SKM-1 (cell line): Measurements from ENCODE around the gene RELN.

Experiments used
- DNase-seq: peaks from one replicate; lab custom pipeline; 2025; ENCODE audit not compliant: unreplicated experiment; lab: John Stamatoyannopoulos, UW

Gene RELN

DNA sequence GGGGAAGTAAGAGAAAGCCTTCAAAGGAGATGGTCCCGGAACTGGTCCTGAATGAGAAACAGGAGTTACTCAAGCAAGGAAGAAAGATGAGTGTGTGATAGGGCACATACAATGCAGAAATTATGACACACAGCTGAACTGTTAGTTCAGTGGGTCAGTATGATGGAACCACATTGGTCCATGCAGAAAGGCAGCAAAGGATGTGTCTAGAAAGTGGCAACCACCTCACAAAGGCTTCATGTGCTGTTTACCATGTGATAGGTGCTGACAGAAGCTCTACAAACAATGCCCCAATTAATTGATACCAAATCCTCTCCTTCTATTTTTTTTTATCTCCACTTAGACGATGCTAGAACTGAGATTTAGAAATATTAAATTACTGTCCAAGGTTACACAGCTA, 258.3 kb downstream of the RELN start:
- DNase-seq = no peak

DNA sequence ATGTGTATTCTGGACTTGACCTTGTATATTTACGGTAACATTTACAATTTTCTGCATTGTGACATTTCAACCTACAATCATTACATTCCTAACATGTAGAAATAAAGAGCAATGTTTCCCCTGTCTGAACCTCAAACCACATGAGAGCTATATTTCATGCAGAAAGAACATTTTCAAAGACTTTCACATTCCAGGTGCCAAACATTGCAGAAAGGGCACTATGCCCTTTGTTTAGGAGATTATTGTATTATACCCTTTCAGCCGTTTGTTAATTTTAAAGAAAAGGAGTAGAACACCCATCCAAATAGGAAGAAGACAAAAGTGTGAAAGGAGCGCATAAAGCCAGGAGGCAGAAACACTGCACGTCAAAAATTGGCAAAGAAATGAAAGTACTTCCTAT, 260.4 kb downstream of the RELN start:
- no peak for DNase-seq

DNA sequence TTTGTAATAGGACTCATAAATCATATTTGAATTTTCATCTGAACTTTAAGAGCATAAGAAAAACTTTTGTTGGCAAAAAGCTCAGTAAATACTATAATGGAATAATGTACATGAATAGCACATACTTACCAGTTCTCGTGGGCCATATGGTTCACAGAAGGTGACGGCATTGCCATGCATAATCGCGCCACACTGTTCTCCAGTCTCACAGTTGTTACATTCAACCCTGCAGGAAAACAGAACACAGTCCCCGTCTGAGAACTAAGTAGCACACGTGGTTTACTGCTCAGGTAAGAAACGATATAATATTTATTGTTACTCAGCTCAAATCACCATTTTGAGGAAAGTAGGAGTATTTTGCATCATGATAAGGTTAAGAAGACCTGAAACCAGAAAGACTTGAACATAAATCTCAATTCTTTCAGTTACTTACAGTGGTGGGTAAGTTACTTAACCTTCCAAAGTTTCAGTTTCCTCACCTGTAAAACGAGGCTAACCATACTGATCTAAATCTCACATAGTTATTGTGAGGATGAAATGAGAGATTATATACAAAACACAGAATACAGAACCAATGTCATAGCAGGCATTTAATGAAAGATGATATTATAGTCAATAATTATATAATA, 261.4 kb downstream of the RELN start:
- no peak for DNase-seq

DNA sequence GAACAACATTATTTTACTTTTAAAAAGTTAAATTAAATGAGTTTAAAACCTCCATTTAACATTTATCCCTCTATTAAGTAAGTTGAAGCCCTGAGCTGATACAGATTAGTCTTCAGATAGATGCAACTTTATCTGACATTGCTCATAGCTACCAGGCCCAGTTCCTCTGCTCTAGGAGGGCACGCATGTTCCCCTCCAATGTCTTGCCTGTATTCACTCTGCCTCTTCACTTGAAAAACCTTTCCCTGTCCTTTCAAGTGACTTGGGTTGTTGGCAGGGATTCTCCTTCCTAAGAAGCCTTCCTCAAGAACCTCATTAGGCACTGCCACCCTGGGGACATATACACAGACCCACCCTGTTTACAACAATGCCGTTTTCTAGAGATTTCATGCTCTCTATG, 270.4 kb downstream of the RELN start:
- DNase-seq = no peak

DNA sequence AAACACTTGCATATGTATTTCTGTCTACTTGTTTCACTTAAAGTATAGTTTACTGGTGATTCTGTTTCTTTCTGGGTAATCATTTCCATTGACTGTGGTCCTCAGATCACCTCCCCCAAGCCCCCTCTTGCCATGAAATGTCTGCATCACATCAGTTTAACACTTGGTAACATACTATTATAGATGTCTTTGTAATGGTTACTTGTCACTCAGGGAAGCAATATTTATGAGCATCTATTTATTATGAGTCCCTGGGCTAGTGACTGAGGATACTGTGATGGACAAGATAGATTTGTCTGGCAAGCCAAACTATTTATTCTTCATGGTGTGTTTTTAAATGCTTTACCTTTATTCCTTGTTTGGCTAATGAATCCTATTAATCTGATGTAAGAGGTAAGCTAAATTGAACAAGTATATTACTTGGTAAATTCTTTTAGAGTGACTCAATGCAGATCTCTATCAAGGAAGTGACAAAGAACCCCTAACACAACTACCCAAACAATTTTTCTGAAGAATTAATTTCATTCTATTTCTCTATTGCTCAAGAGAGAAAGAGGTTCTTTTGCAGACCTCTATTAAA, 270.9 kb downstream of the RELN start:
- no peak for DNase-seq

DNA sequence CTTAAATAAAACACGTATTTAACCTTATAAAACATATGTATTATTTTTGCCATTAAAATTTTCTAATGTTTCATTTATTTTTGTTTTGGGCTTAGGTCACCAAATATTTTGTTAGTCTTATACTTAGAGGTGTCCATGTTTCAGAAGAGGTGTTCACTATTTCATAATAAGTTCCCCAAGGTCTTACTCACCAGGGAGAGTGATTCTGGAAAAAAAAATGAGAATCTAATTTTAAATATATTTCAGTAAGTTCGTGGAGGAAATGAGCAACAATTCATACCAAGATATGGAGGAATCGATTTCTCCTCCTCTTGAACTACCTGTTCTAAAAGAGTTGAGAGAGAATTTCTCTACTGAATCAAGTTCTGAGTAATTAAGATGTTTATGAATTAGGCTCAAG, 271.9 kb downstream of the RELN start:
- DNase-seq = no peak

DNA sequence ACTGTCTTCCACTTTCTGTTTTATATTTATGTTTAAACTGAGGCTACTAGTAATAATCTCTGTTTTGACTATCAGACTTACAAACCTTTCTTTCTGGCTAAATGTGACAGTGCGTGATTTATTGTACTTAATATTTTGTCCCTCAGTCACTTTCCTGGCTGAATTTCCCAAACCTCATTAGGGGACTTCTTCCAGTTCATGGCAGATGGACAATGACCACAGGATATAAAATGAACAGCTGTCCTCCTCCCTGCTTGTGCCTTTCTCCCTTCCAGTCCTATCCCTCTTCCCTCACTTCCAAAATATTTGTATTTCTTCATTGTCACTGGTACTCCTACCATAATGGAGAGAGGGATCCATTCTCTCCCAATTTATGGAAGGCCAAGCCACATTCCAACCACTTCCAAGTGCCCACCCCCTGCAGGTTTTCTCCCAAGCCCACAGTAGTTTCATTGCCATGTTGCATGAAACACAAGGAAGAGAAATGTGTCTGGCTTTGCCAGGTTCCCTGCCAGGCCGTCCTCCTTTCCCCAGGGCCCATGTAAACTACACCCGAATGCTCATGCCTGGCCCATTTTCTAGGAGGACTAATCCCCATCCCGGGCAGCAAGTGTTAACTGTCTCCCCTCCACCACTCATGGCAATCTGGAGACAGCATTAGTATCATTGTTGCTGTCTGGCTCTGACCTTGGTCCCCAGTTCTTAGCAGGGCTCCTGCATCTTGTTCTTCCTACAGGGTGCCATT, 273.9 kb downstream of the RELN start:
- DNase-seq = no peak

DNA sequence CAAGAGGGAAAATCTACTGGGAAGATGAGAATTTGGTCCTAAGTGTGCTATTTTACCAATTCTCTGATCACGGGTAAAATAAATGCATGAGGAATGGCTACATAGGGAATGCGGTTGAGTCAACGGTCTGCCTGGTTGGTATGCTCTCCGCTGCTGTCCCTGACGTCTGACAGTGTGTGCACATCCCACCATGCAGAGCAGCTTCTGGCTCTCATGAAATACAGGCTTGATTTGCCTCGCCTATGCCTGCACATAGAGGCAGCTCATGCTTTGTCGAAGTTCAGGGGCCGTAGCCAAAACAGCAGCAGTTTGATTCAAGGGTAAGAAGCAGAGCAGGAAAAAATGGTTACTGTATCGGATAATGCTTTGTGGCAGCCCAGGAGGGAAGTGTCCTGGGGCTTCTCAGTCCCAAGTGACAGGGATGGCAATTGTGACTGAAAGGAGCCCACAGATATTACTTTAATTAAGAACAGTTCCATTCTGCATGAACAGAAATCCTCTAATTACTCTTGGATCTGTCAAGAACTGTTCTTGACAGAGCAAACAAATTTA, 275.0 kb downstream of the RELN start:
- no peak for DNase-seq

DNA sequence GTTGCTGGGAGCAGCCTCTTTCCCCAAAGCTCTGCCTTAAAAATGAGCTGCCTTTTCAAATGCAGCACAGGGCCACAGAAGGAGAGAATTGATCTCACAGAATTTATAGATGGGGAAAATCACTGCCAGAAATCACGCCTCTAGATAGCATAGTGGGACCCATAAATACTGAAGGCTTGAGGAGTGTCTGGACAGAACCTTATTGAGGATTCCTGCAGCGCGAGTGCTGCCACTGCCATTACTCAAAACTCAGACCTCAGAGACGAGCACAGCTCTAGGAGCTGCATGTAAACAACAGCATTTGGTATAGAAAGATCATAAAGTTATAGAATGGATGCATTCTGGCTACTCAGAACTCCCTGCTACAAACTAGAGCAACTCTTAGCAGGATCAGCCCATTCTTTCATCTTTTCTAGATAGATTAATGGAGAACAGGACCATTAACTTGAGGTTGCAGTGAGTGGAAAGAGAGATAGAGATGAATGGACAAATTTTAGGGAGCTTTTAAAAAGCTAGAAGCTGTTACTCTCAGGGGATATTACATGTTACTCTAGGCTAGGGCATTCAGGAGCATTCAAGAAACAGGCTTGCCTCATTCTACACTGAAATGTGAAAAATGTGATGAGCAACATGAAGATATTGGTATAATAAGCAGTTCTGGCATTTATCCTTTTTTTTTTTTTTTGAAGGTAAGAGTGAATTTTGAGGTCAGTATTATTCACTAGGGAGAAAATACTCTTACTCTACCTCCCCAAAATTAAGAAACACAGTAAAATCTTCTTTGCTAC, 276.3 kb downstream of the RELN start:
- DNase-seq = no peak

DNA sequence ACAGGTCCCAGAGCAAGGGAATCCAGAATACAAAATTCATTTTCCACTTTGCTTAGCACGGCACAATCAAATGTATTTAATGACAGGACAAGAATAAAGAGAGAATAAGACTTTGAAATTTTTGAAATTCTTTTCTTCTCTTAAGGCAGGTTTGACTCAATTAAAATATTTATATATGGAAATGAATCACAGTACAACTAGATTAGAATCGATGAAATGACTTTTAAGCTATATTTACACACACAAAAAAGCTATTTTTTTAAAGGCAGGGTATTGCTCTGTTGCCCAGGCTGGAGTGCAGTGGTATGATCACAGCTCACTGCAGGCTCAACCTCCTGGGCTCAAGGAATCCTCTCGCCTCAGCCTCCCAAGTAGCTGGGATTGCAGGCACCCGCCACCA, 278.0 kb downstream of the RELN start:
- no peak for DNase-seq

DNA sequence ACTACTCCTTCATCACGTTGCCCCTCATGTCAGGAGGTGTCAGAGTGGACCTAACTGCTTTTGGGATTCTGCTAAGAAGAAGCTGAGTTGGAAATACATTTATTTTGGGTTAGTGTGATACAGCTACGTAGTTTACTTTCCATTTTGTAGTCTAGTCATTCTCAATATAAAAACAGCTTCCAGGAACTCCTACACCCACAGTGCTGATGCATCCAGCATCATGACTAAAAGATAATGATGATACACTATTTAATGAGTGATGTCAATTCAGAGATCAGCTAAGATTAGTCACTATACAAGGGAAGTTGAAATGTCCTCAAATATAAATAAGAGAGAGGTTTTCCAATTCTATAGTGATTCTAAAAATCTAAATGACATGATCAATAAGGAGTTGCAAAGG, 279.2 kb downstream of the RELN start:
- no peak for DNase-seq

DNA sequence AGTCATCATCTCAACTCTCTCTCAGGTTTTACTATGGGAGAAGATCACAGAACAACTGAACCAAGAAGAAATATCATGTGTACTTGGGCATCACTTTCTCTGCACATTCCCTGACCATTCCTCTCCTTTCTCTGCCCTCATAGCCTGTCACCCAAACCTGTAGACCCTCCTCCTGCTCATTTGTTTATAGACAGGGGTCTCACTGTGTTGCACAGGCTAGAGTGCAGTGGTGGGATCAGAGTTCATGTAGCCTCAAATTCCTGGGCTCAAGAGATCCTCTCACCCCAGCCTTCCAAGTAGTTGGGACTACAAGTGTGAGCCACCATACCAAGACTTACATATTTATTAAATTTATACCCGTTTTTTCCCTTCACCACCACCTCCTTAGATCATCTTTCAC, 282.7 kb downstream of the RELN start:
- no peak for DNase-seq

DNA sequence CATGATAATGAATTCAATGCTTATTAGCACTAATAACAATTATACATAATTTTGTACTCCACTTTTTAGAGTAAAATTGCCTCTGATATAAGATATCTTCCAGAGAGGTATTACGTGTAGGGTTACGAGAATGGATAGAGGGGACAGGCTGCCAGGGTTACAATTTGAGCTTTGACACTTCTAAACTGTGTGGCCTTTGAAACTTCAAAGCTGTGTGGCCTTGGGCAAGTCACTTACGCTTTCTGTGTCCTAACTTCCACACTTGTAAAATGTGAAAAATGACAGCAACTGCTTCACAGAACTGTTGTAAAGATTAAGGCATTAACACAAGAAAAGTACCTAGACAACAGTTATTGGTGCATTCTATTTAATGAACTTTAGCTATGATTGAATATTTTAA, 283.9 kb downstream of the RELN start:
- DNase-seq = no peak

DNA sequence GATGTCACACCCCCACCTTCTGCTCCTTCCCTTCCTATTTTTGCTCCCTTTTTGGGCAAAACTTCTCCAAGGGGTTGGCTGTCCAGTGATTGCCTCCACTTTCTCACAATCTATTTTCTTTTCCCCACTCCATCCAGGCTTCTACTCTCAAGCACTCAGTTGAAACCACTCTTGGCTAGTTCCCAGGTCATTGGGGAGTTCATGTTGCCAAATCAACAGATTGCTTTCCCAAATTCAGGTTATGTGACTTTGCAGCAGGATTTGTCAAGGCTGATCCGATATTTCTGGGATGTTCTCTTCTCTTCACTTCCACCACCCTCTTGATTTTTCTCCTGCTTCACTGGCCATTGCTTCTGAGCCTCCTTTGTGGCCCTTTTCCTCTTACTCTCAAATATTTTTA, 284.8 kb downstream of the RELN start:
- no peak for DNase-seq

DNA sequence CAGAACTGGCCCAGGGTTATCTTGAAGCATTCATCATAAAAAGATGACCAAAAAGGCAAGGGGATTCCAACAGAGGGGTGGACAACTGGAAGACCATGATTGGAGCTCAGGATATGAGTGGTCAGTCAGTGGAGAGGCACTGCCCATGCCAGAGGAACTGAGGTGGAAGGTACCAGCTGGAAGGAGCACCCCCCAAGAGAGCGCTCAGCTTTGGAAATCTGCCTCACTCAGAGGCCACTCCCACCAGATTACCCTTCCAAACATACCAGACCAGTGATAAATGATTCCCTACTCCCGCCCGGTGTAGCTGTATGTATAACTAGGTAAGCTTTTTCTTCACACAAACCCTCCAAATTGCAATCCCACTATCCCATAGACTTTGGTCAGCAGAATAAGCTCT, 286.5 kb downstream of the RELN start:
- no peak for DNase-seq

DNA sequence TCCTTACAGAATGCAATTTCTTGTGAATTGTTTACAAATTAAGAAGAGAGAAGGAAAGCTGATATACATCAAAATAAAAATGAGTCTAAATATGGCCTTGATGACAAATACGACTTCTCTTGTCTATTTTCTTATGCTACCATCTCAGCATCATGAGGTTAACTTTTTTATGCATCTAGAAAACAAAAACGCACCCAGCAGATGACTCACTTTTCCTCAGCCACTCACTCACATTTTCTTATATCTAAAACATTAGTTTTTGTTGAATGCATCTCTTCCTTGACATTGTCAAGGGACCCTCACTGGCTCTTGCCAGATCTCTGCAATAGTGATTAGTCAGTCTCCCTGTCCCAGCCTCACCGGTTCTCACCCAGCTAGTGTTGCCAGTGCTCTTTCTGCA, 287.0 kb downstream of the RELN start:
- no peak for DNase-seq

DNA sequence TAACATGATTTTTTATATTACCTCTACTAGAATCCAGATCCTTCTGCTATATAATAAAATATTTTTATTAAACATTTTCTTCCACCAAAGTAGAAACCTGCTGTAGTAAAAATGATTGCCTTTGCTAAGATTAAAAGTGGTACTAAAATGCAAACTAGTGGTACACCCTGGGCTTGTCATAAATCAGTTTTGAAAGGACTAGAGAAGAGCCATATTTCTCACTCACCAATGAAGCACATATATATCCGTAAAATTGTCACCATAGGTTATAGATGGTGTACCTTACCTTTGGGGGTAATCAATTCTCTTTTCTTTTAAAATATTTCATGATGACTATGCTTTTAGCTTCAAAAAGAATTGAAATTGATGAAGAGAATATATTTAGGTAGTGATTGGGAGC, 290.4 kb downstream of the RELN start:
- DNase-seq = no peak

DNA sequence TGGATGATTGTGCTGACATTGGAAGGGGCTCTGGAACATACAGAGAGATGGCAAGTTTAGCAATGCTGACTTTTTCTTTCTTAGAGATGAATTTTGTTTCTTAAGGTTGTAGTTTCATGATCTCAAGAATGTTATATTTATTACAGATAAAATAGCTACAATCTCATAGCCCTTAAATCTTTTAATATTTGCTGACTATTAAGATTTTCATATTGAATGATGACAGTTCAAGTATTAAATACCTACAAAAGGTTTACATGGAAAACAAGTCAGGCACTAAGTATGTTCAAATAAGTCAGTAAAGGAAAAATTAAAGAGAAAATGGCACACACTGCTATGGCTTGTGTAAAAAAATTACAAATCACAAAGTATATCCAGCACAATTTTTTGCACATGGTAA, 291.4 kb downstream of the RELN start:
- DNase-seq = no peak

DNA sequence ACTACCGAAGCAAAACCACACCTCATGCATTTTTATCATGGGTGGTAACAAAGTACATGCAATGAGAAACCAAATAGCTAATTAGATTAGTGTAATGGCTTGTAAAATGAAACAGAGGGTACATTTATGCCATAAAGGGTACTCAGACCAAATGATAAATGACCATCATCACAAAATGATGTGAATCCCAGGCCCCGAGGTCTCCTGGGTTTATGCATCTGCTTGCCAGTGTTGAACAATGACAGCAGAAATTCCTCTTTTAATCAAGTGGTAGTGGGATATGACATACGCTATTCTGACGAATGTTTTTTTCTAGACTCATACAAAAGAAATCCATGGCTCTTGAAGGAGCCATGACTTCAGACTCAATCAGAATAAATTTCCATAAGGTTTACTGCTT, 293.9 kb downstream of the RELN start:
- DNase-seq = no peak

DNA sequence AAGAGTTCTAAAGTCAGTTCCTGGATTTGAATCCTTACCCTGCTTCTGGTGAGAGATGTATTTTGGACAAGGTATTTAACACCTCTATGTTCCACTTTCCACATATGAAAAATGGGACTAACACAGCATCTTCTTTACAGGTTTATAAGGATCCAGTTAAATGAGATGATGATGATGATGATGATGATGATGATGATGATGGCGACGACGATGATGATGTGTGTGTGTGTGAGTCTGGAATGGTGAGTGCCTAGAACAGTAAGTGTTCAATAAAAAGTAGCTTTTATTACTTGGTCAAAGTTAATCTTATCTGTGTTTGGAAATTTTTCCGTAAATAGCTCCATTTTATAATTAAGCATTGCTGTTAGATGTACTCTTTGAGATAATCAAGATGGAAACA, 295.2 kb downstream of the RELN start:
- no peak for DNase-seq

DNA sequence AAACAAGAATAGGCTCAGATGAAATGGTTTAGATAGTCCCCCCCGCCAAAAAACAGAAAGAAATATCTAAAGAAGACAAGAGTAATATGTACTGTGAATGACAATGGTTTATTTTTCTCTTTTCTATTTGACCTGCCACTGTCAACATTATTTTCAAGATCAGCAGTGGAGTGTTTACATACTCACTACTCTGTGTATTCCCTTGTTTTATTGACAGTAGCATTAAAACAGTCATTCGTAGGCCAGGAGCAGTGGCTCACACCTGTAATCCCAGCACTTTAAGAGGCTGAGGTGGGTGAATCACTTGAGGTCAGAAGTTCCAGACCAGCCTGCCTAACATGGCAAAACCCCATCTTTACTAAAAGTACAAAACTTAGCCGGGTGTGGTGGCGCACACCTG, 298.2 kb downstream of the RELN start:
- no peak for DNase-seq
